ENCODE results near the gene FRMD4A.

Gene FRMD4A

GRCh38 chr10:14330388-14331061, at the start of gene FRMD4A:
FRMD4A (minus strand) TSS chr10:14330924.
- DNase-seq (ENCODE audit: low read depth): no peak

GRCh38 chr10:14379556-14380280, 49.0 kb upstream of the FRMD4A start:
- DNase-seq (ENCODE audit: low read depth): no peak

GRCh38 chr10:14378387-14378960, 47.8 kb upstream of the FRMD4A start:
- no peak for DNase-seq (ENCODE audit: low read depth)

DNA sequence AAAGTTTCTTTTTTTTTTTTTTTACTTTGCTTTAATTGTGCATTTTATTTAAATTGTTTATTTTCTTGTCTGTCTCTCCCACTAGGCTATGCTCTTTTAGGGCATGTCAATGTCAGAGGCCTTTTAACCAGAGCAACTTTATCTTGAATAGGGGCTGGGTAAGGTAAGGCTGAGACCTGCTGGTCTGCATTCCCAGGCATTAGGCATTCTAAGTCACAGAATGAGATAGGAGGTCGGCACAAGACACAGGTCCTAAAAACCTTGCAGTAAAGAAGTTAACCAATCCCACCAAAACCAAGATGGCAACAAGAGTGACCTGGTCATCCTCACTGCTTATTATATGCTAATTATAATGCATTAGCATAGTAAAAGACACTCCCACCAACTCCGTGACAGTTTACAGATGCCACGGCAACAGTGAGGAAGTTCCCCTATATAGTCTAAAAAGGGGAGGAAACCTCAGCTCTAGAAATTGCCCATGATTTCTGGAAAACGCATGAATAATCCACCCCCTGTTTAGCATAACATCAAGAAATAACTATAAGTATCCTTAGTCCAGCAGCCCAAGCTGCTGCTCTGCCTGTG, 47.0 kb upstream of the FRMD4A start:
- no peak for DNase-seq (ENCODE audit: low read depth)

DNA sequence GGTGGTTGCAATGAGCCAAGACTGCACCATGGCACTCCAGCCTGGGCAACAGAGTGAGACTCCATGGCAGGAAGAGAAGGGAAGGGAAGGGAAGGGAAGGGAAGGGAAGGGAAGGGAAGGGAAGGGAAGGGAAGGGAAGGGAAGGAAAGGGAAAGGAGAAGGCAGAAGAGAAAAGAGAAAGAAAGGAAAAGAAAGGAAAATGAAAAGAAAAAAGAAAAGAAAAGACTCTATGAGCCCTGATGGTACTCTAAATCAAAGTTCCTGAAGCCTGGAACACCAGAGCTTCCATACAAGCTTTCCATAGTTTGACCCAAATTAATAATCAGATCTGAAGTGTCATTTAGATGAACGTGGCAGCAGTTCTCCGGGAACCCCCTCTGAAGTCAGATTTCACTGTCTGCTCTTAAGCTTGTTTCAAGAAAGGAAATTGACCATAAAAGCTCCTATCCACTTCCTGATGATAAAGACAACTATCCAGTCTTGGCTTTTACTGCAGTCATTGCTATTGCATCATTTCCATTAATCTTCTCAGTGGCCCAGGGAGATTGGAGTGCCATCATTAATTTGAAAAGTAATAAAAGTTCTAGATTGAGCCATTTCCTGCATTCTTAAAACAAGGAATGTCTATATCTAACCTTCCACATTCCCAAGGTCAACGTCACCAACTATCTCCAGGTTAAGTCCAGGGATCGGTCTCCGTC, 44.2 kb upstream of the FRMD4A start:
- DNase-seq (ENCODE audit: low read depth): no peak

- no peak for DNase-seq (ENCODE audit: low read depth)
Observed at GRCh38 chr10:14372606-14373005, 41.9 kb upstream of the FRMD4A start.

GRCh38 chr10:14371581-14371980, 40.9 kb upstream of the FRMD4A start:
- DNase-seq (ENCODE audit: low read depth): no peak

- no peak for DNase-seq (ENCODE audit: low read depth)
Observed at GRCh38 chr10:14370894-14371293, 40.2 kb upstream of the FRMD4A start.

DNA sequence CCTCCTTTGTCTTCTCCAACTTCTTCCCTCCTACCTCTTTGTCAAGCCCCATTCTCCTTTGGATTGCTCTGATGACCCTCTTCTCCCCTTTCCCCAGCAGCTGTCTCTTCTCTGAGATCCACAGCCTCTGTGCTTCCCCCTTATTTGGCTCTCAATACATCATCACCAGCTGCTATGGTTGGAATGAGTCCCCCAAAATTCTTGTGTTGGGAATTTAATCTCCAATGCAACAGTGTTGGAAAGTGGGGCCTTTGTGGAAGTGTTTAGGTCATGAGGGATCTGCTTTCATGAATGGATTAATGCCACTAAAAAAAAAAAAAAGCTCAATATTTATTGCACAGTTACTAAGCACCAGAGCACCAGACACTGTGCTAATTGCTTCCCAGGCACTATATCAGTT, 39.2 kb upstream of the FRMD4A start:
- DNase-seq (ENCODE audit: low read depth): no peak

- DNase-seq (ENCODE audit: low read depth): no peak
Observed at GRCh38 chr10:14366760-14367159, 36.0 kb upstream of the FRMD4A start.

GRCh38 chr10:14365266-14365665, 34.5 kb upstream of the FRMD4A start:
- no peak for DNase-seq (ENCODE audit: low read depth)

DNA sequence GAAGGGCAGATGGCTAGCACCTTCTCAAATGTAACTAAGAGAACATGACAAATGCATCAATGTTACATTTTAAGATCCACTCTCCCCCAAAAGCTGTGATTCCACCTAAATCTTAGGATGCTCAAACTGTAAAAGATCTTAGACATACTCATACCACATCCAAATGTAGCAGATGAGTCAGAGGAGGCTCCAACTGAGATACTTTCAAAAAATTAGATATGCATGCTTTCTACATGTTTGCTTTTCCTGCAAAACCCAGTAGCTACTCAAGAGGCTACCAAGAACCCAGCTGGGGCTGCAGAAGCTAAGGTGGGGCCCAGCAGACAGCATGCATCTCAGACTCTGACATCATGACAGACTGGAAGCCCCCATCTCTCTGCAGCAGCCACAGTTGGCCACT, 31.4 kb upstream of the FRMD4A start:
- no peak for DNase-seq (ENCODE audit: low read depth)

GRCh38 chr10:14360961-14361360, 30.2 kb upstream of the FRMD4A start:
- no peak for DNase-seq (ENCODE audit: low read depth)

- DNase-seq (ENCODE audit: low read depth): no peak
Observed at GRCh38 chr10:14360515-14360914, 29.8 kb upstream of the FRMD4A start.

DNA sequence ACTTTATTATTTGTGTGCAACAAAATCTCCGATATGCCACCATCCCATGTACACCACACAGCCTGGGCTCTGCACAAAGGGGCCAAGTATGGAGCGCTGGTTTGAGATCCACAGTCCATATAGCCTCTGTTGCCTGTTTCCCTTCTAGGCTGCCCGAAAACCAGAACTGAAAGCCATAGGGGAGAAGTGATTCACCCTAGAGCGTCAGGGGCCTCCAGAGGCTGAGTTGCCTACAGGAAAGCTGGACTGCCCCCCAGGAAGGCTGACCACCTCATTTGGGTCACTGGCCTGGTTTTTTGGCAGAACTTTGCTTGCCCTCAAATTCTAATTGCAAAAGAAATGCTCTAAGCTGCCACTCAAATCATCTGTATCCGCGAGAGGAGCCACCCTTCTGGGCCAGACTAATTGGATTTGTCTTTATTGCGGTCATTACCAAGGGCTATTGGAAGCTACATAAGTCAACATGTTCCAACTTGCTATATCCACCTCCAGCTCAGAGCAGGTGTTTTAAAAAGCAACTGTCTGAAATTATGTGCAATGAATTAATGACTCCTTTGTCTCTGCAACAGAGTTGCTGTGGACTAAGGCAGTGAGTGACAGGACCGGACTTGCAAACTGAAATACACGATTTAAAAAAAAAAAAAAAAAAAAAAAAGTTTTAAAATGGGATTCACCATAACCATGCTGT, 28.3 kb upstream of the FRMD4A start:
- no peak for DNase-seq (ENCODE audit: low read depth)

DNA sequence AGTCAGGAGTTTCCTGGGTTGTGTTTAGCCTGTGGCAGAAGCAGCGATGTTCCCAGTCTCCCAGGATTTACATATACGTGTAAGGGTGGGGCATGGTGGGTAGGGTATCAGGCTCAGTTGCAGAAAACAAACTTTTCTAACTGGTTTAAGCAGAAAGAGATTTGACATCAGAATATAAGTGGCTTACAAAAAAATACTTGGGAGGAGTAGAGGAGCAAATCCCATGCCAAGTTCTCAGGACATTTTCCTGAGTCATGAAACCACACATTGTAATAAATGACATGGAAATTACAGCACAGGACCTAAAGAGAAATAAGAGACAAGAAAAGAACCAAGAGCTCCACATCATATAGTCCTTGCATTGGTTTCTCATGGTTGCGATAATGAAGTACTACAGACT, 26.2 kb upstream of the FRMD4A start:
- no peak for DNase-seq (ENCODE audit: low read depth)

DNA sequence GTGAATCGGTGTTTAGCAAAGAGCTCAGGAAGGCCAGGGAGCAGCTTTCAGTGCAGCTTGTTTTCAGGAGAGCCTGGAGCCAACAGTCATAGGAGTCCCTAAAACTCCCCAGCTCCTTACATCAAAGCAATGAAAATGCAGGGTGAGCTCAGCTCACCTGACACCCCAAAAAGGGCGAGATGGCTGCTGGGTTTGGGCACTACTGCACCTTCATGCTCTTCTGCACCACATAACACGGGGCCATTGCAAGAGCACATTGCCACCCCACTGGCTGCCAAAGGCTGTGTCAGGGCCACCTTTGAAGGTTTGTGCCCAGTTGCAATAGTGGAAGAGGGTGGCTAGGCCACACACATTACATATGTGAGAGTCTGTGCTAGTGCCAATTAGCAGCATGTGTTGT, 25.0 kb upstream of the FRMD4A start:
- no peak for DNase-seq (ENCODE audit: low read depth)

DNA sequence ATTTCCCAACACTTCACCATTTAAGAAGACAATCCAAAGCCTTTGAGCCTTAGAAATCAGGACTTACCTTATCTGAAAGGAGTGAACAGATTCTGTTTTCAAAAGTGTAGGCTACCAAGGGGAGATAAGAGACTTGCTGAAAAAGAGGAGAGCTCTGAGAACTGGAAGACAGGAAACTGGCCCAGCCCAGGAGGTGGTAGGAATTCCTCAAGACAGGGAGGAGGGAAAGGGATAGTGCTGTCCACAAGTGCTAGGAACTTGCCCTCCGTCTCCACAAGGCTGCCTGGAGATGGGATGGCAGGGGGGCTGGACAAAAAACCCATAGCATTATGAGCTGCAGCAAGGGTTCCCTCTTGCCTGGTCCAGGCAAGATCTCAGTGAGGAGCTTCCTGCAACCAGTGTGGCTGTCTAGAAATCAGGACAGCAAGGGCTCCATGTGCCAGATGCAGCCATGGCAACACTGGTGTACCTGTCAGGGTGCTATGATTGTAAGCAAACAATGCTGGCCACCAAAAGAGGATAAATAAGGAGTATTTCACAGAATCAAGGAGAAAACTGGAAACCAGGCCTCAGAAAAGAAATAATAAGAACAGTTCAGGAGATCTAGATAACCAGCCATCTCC, 22.7 kb upstream of the FRMD4A start:
- DNase-seq (ENCODE audit: low read depth): no peak

GRCh38 chr10:14350006-14350405, 19.3 kb upstream of the FRMD4A start:
- DNase-seq (ENCODE audit: low read depth): no peak

DNA sequence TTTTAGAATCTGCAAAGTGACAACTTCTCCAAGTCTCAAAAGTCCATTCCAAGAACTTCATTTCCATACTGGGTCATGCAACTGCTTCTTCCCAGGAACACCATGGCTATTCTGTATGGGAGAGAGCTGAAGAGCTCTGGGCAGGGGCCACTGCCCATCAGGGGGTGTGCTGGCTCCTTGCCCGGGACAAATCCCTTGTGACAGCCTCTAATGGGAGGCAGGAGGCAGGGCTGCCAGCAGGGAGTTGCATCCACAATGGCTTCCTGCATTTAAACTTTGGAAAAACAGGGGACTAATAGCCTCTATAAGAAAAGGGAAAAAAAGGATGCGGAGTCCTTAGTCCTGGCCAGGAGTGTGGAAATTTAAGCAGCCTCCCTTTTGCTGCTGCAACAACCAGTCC, 18.4 kb upstream of the FRMD4A start:
- DNase-seq (ENCODE audit: low read depth): no peak

- no peak for DNase-seq (ENCODE audit: low read depth)
Observed at GRCh38 chr10:14345262-14345661, 14.5 kb upstream of the FRMD4A start.

All from CMK (cell line).